Measurements from ENCODE around the gene RPL18.
"Not testable (repeated sequence)": the region's sequence is repeated elsewhere in the genome, so short reads cannot be mapped to it uniquely, and the experiment has no call there.

RPL18 gene

GRCh38 chr19:48618916-48619691 lies at the start of gene RPL18, which contains the start of gene SPHK2:
TSS of gene RPL18 (minus strand) at chr19:48619178. CDS start at chr19:48619143, 35 bp downstream.
TSS of gene SPHK2 (plus strand) at chr19:48619506. CDS start at chr19:48620515, 1,009 bp downstream.
- DNase-seq, result peak; percentile 100

- DNase-seq, result no peak
These were observed 49.8 kb upstream of the RPL18 start for GRCh38 chr19:48668761-48669160.

- DNase-seq, result no peak
These were observed 49.4 kb upstream of the RPL18 start for GRCh38 chr19:48668332-48668731.

- no peak for DNase-seq
These were observed 46.8 kb upstream of the RPL18 start for GRCh38 chr19:48665786-48666185.

GRCh38 chr19:48664476-48664875 lies 45.5 kb upstream of the RPL18 start:
- DNase-seq, result no peak

GRCh38 chr19:48663667-48664066 lies 44.7 kb upstream of the RPL18 start:
- DNase-seq, result no peak

GRCh38 chr19:48661711-48662090 lies 42.7 kb upstream of the RPL18 start:
- DNase-seq, result no peak

GRCh38 chr19:48660852-48661710 lies 42.1 kb upstream of the RPL18 start:
- peak; percentile 3 for DNase-seq

- no peak for DNase-seq
These were observed 40.8 kb upstream of the RPL18 start for GRCh38 chr19:48659768-48660167.

- DNase-seq, result no peak
These were observed 39.5 kb upstream of the RPL18 start for GRCh38 chr19:48658483-48658882.

- not testable (repeated sequence) for DNase-seq
These were observed 38.9 kb upstream of the RPL18 start for GRCh38 chr19:48657828-48658227.

GRCh38 chr19:48656840-48657474 lies 38.0 kb upstream of the RPL18 start:
- no peak for DNase-seq

- peak; percentile 30 for DNase-seq
These were observed 35.5 kb upstream of the RPL18 start for GRCh38 chr19:48654299-48655059.

GRCh38 chr19:48651683-48652048 lies 32.7 kb upstream of the RPL18 start:
- no peak for DNase-seq

GRCh38 chr19:48650974-48651682 lies 32.1 kb upstream of the RPL18 start:
- DNase-seq, result no peak

GRCh38 chr19:48648134-48648533 lies 29.2 kb upstream of the RPL18 start:
- no peak for DNase-seq

GRCh38 chr19:48646722-48647216 lies 27.8 kb upstream of the RPL18 start:
- DNase-seq, result peak; percentile 92

- peak; percentile 81 for DNase-seq
These were observed 27.2 kb upstream of the RPL18 start, which contains the start of gene CA11 for GRCh38 chr19:48646001-48646721. TSS of gene CA11 (minus strand) at chr19:48646187. CDS start at chr19:48645632, 555 bp downstream.

GRCh38 chr19:48645620-48646000 lies 26.6 kb upstream of the RPL18 start:
- DNase-seq, result peak; percentile 56

- peak; percentile 80 for DNase-seq
These were observed 26.1 kb upstream of the RPL18 start for GRCh38 chr19:48644839-48645619.
